K562 (cell line): ENCODE measurements around the gene ERP44. TPM values are rescaled to one million over a fixed set of nuclear protein-coding genes. Genes with fewer than 3 reads are reported as not detected.

Experiments
- ATAC-seq: fragments of 200-7000 bp; cut with Tn5 transposase; 3 replicates; pipeline ENCODE4 v1.9.1; 2020; ENCODE audit warnings: moderate library complexity
- BruUV-seq: library from RNA; stranded (reverse); fragments of 400-500 nt; replicated peaks from 2 replicates; lab custom pipeline; 2021; lab: Mats Ljungman, UMichigan
- CTCF ChIA-PET: fragments of 300-600 bp; formaldehyde crosslinking; extraction: SDS; loops from one replicate; lab custom pipeline; 2021; ENCODE audit warnings: low intra/inter-chr PET ratio; lab: Yijun Ruan, JAX
- POLR2A ChIA-PET: fragments of 300-600, 350-650 bp; sonication (Branson Sonifier 250); formaldehyde crosslinking; extraction: SDS; loops from one replicate; lab custom pipeline; 2021; ENCODE audit warnings: antibody characterized with exemption, inconsistent platforms; lab: Yijun Ruan, JAX
- DNase-seq, 4 experiments: peaks; one replicate each; pipeline versions ENCODE4 v3.0.0 to v3.0.0-alpha.2; 2011 to 2018; ENCODE audit warnings: low spot score in 3 of 4, mixed read lengths in 3 of 4; ENCODE audit errors: extremely low read depth in 1 of 4
- FAIRE-seq: peaks from 2 replicates; lab custom pipeline; 2011; peaks lifted over from hg19 to GRCh38; lab: Jason Lieb, UNC
- H2AFZ ChIP-seq: 2 replicates; pipeline ENCODE4 v1.6.0; 2011; ENCODE audit warnings: low read depth, low read length, control low read depth, inconsistent platforms
- H3K27ac ChIP-seq: fragments of 200-600 bp; 3 replicates; pipeline ENCODE4 v1.8.0; 2011; ENCODE audit warnings: low read depth, mild to moderate bottlenecking, control low read depth, inconsistent platforms, low read length, moderate library complexity, mixed read lengths; ENCODE audit errors: extremely low read depth
- H3K27me3 ChIP-seq, 2 experiments: fragments of 300-600 bp in 1 of 2; 2 replicates in 1 of 2; 3 replicates in 1 of 2; pipeline versions ENCODE4 v1.6.0 to v1.8.0; 2011; ENCODE audit warnings: inconsistent platforms in 2 of 2, low read length in 2 of 2, mild to moderate bottlenecking in 1 of 2, mixed read lengths in 1 of 2, moderate library complexity in 1 of 2; ENCODE audit not compliant: control insufficient read depth in 2 of 2, insufficient read depth in 2 of 2
- H3K36me3 ChIP-seq: fragments of 300-600 bp; 3 replicates; pipeline ENCODE4 v1.8.0; 2011; ENCODE audit warnings: mild to moderate bottlenecking, low read length, inconsistent platforms; ENCODE audit not compliant: control insufficient read depth, insufficient read depth
- H3K4me1 ChIP-seq, 2 experiments: fragments of 200-600 bp in 1 of 2; replicated peaks in 1 of 2; 2 replicates in 1 of 2; 3 replicates in 1 of 2; pipeline versions ENCODE4 v1.5.1 to v1.8.0; 2011; ENCODE audit warnings: inconsistent platforms in 2 of 2, low read length in 2 of 2, mild to moderate bottlenecking in 1 of 2, mixed read lengths in 1 of 2, moderate library complexity in 1 of 2; ENCODE audit not compliant: control insufficient read depth in 2 of 2, insufficient read depth in 2 of 2
- H3K4me2 ChIP-seq: 2 replicates; pipeline ENCODE4 v1.6.1; 2011; ENCODE audit warnings: low read length, control low read depth, inconsistent platforms, mixed read lengths; ENCODE audit not compliant: insufficient read depth
- H3K4me3 ChIP-seq: fragments of 200-600 bp; sonication (generic), shearing (Covaris generic); 2 replicates; pipeline ENCODE4 v1.5.1; 2016; ENCODE audit warnings: control low read depth, inconsistent platforms
- H3K79me2 ChIP-seq: fragments of 200-600 bp; 3 replicates; pipeline ENCODE4 v1.8.0; 2011; ENCODE audit warnings: low read length, inconsistent platforms; ENCODE audit not compliant: control insufficient read depth, insufficient read depth
- H3K9ac ChIP-seq, 2 experiments: 2 replicates each; pipeline versions ENCODE4 v1.6.0 to v1.6.1; 2011; ENCODE audit warnings: low read depth in 2 of 2, low read length in 2 of 2, control low read depth in 1 of 2, inconsistent platforms in 1 of 2, mild to moderate bottlenecking in 1 of 2, mixed read lengths in 1 of 2; ENCODE audit not compliant: insufficient read depth in 1 of 2
- H3K9me1 ChIP-seq: one replicate; pipeline ENCODE4 v1.6.0; 2011; ENCODE audit warnings: inconsistent platforms, mild to moderate bottlenecking, low read length, moderate library complexity; ENCODE audit not compliant: control insufficient read depth, insufficient read depth
- H3K9me3 ChIP-seq: replicated peaks from 2 replicates; pipeline ENCODE4 v1.5.1; 2011; ENCODE audit warnings: low read depth, low read length, inconsistent platforms; ENCODE audit not compliant: control insufficient read depth, insufficient read depth
- H4K20me1 ChIP-seq: replicated peaks from 2 replicates; pipeline ENCODE4 v1.6.1; 2011; ENCODE audit warnings: low read length, inconsistent platforms, mixed read lengths; ENCODE audit not compliant: control insufficient read depth, insufficient read depth
- ATF1 ChIP-seq, 2 experiments: fragments of 450-650 bp in 1 of 2; IDR thresholded peaks; 2 replicates each; pipeline ENCODE4 v1.6.1; 2016; ENCODE audit warnings: missing compliant biosample characterization in 1 of 2, missing genetic modification characterization in 1 of 2
- CBFA2T2 ChIP-seq: fragments of 450-650 bp; conservative IDR thresholded peaks from 2 replicates; pipeline ENCODE4 v1.6.1; 2017; ENCODE audit warnings: mild to moderate bottlenecking
- CREM ChIP-seq: IDR thresholded peaks from 2 replicates; pipeline ENCODE4 v1.6.1; 2014; ENCODE audit warnings: antibody characterized with exemption, low read depth
- EP300 ChIP-seq: IDR thresholded peaks from 2 replicates; pipeline ENCODE4 v1.6.1; 2012; ENCODE audit warnings: low read length, improper control_type of control experiment
- FOXA3 ChIP-seq, 2 experiments: fragments of 450-650 bp in 1 of 2; sonication (generic) in 1 of 2; formaldehyde crosslinking; IDR thresholded peaks in 1 of 2; conservative IDR thresholded peaks in 1 of 2; 2 replicates each; pipeline versions ENCODE4 v1.4.0 to v1.8.0; 2020 to 2022; ENCODE audit warnings: mild to moderate bottlenecking in 2 of 2, missing genetic modification reagents in 1 of 2
- GATA2 ChIP-seq: sonication (generic); formaldehyde crosslinking; IDR thresholded peaks from 2 replicates; pipeline ENCODE4 v1.4.0; 2020; ENCODE audit warnings: mild to moderate bottlenecking, missing genetic modification reagents
- HDAC1 ChIP-seq, 2 experiments: fragments of 450-650 bp; IDR thresholded peaks; 2 replicates each; pipeline ENCODE4 v1.6.1; 2016 to 2017; ENCODE audit warnings: inconsistent platforms in 1 of 2, mild to moderate bottlenecking in 1 of 2, moderate library complexity in 1 of 2
- KDM1A ChIP-seq, 2 experiments: fragments of 450-650 bp; IDR thresholded peaks; 2 replicates each; pipeline ENCODE4 v1.6.1; 2016; ENCODE audit warnings: mild to moderate bottlenecking in 2 of 2
- KLF16 ChIP-seq: IDR thresholded peaks from 2 replicates; pipeline ENCODE4 v1.6.1; 2016; ENCODE audit warnings: antibody characterized with exemption
- LCOR ChIP-seq: sonication (generic); formaldehyde crosslinking; IDR thresholded peaks from 2 replicates; pipeline ENCODE4 v1.8.0; 2022; ENCODE audit warnings: mild to moderate bottlenecking, missing genetic modification reagents
- LEF1 ChIP-seq: fragments of 450-650 bp; IDR thresholded peaks from 2 replicates; pipeline ENCODE4 v1.6.1; 2016; ENCODE audit warnings: mild to moderate bottlenecking
- MYBL2 ChIP-seq, 2 experiments: fragments of 450-650 bp in 1 of 2; sonication (generic) in 1 of 2; formaldehyde crosslinking in 1 of 2; IDR thresholded peaks; 2 replicates each; pipeline versions ENCODE4 v1.6.1 to v1.8.1; 2017 to 2022; ENCODE audit warnings: borderline replicate concordance in 1 of 2, inconsistent platforms in 1 of 2, low read depth in 1 of 2, mild to moderate bottlenecking in 1 of 2, missing genetic modification reagents in 1 of 2, moderate library complexity in 1 of 2
- NCOR1 ChIP-seq: fragments of 450-650 bp; IDR thresholded peaks from 2 replicates; pipeline ENCODE4 v1.6.1; 2016; ENCODE audit warnings: mild to moderate bottlenecking, moderate library complexity
- RCOR1 ChIP-seq, 2 experiments: IDR thresholded peaks; 2 replicates each; pipeline ENCODE4 v1.6.1; 2012; ENCODE audit warnings: low read depth in 2 of 2, low read length in 2 of 2, borderline replicate concordance in 1 of 2, improper control_type of control experiment in 1 of 2
- SMARCE1 ChIP-seq: fragments of 450-650 bp; IDR thresholded peaks from 2 replicates; pipeline ENCODE4 v1.7.1; 2016; ENCODE audit warnings: mild to moderate bottlenecking
- STAT5A ChIP-seq: IDR thresholded peaks from 2 replicates; pipeline ENCODE4 v1.6.1; 2012; ENCODE audit warnings: low read length, inconsistent platforms, borderline replicate concordance
- TBL1XR1 ChIP-seq, 2 experiments: IDR thresholded peaks; 2 replicates each; pipeline ENCODE4 v1.6.1; 2012; ENCODE audit warnings: improper control_type of control experiment in 2 of 2, low read length in 2 of 2, mild to moderate bottlenecking in 1 of 2
- ZNF766 ChIP-seq: fragments of 200-800 bp; sonication (Bioruptor generic); conservative IDR thresholded peaks from 2 replicates; pipeline ENCODE4 v1.6.1; 2016; ENCODE audit warnings: missing genetic modification characterization, missing compliant biosample characterization
- WGBS: fragments of 100-300 bp; shearing (Covaris generic); methylation state at CpG from one replicate; pipeline ENCODE4 v1.1.6; 2016; ENCODE audit warnings: low coverage, mixed read lengths; ENCODE audit not compliant: insufficient coverage; ENCODE audit errors: missing lambda C conversion rate; 5-methylcytosine and 5-hydroxymethylcytosine counted together
- in situ Hi-C: fragments of 300-500 bp; cut with MboI; formaldehyde crosslinking; loops from 4 replicates; pipeline ENCODE4 v1.15.0; 2018; ENCODE audit warnings: inconsistent platforms, mixed read lengths
- intact Hi-C: fragments of 100-400 bp; cut with micrococcal nuclease; formaldehyde crosslinking; loops from 2 replicates; pipeline ENCODE4 v1.14.2; 2022
- polyA plus RNA-seq, 8 experiments: library from polyadenylated mRNA; depleted of rRNA in 4 of 8; stranded (reverse) in 5 of 8; unstranded in 3 of 8; fragments of >200 nt; fragmentation: Nextera tagmentation in 2 of 8; fragmentation: Illumina TruSeq in 1 of 8; extraction: Ambion mirVana in 2 of 8; extraction: Trizol in 1 of 8; gene quantifications; 2 replicates each; pipeline versions ENCODE4 v1.2.1 to v1.2.3, GENCODE V29; 2011 to 2014; ENCODE audit warnings: inconsistent platforms in 1 of 8, missing spikeins in 1 of 8
- total RNA-seq, 7 experiments: library from RNA; depleted of rRNA in 6 of 7; stranded (reverse); fragments of >200 nt in 6 of 7; fragmentation: Illumina TruSeq in 2 of 7; extraction: Trizol in 2 of 7; gene quantifications; 2 replicates each; pipeline versions ENCODE4 v1.2.1 to v1.2.3, GENCODE V29; 2011 to 2021; ENCODE audit warnings: low replicate concordance in 1 of 7
- TF ChIP-seq, protein P1 (sequence below): fragments of 250-450 bp; sonication (Bioruptor Pico); IDR thresholded peaks from 2 replicates; pipeline ENCODE4 v1.4.0; 2020; ENCODE audit warnings: borderline replicate concordance
- TF ChIP-seq, protein P2 (sequence below): fragments of 450-650 bp; IDR thresholded peaks from 2 replicates; pipeline ENCODE4 v1.7.1; 2018; ENCODE audit warnings: mild to moderate bottlenecking, low read depth; ENCODE audit not compliant: partially characterized antibody

The ERP44 gene
- total and polyA plus RNA-seq, 9 of the 15 experiments (the other 6 are each of a cell fraction or from before 2014, with no cell fraction given) = 9.2 to 23.4 (median 13.6) TPM

DNA sequence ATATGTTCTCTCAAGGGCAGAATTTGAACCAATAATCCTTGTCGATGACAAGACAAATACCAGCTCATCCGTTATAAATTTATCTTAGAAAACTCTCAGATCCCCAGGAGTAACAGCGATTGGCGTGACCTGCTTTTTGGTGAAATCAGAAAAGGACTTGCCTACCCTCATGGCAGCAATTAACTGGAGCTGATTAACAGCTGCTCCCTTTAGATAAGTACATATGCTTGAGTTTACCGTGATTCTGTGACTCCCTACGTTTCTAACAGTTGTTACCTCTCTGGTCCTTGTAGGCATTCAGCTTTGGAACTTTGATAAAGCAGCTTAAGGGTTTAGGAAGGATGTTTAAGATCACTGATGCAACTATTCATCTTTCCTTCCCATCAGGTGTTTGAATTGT, 2.8 kb upstream of the ERP44 start:
- 9% methylated on average over 6 of the region's 6 CpGs for WGBS
- peaks cover 27% of the 10 kb centered on the region; the same call in 2 of the 3 replicates for H3K36me3 ChIP-seq
- ATAC-seq = no peak
- H4K20me1 ChIP-seq = peaks cover 9% of the 10 kb centered on the region; the same call in 1 of the 2 replicates
- no peaks in the 10 kb centered on the region for H3K27me3 ChIP-seq
- no peak overlapping the region for H3K9ac ChIP-seq
- peak; percentile 24 to 67 (median 34) for DNase-seq
- CTCF ChIA-PET = no interaction called here
- peaks cover 0 to 10% of the 10 kb centered on the region in 2 experiments; a peak in 2 of 5 replicates for H3K4me1 ChIP-seq
- H3K4me2 ChIP-seq = no peak overlapping the region
- H3K79me2 ChIP-seq = peaks cover 36% of the 10 kb centered on the region
- no peaks in the 10 kb centered on the region for H3K9me3 ChIP-seq
- peak; percentile 65 for FAIRE-seq
- H3K4me3 ChIP-seq = no peak overlapping the region
- POLR2A ChIA-PET = no interaction called here
- no TSS peak for BruUV-seq
- H3K9me1 ChIP-seq = no peaks in the 10 kb centered on the region
- in situ Hi-C loops = no loop called here
- no peak overlapping the region for H3K27ac ChIP-seq
- intact Hi-C loops = no loop called here
- H2AFZ ChIP-seq = no peak overlapping the region
- TF ChIP-seq ATF1 (CRISPR knock-in tag; IDR thresholded peaks at IDR 0.05) = no peak
- TF ChIP-seq ATF1 (tag; IDR thresholded peaks at IDR 0.05) = no peak
- 0 out of 4 replicates have a peak, but pooled peaks of 1 of the 2 experiments have one; percentile 3 for TF ChIP-seq FOXA3 (CRISPR knock-in tag; conservative IDR thresholded peaks at IDR 0.05 in 1 of 2, IDR thresholded peaks at IDR 0.05 in 1 of 2)
- TF ChIP-seq KLF16 = peak; percentile 39; the same call in 1 of the 2 replicates
- peak; percentile 87 to 99 for TF ChIP-seq RCOR1 (IDR thresholded peaks at IDR 0.05; ENCODE audit: borderline replicate concordance in 1 of 2, low read depth in 2 of 2, low read length in 2 of 2)
- 0 out of 2 replicates have a peak, but pooled peaks have one; percentile 26 for TF ChIP-seq LCOR (CRISPR knock-in tag)
- TF ChIP-seq HDAC1 (IDR thresholded peaks at IDR 0.05) = peak in 1 of 2 experiments; percentile 86; a peak in 2 of 4 replicates
- peak; percentile 62 for TF ChIP-seq EP300
- TF ChIP-seq ZNF766 = peak; percentile 62; the same call in 1 of the 2 replicates
- peak; percentile 83 for TF ChIP-seq CBFA2T2
- TF ChIP-seq KDM1A (IDR thresholded peaks at IDR 0.05) = peak; percentile 98
- 0 out of 2 replicates have a peak, but pooled peaks have one; percentile 49 for TF ChIP-seq GATA2
- 0 out of 4 replicates have a peak, but pooled peaks of 1 of the 2 experiments have one; percentile 30 for TF ChIP-seq TBL1XR1 (IDR thresholded peaks at IDR 0.05; ENCODE audit: low read length in 2 of 2)
- TF ChIP-seq, protein P1, sequence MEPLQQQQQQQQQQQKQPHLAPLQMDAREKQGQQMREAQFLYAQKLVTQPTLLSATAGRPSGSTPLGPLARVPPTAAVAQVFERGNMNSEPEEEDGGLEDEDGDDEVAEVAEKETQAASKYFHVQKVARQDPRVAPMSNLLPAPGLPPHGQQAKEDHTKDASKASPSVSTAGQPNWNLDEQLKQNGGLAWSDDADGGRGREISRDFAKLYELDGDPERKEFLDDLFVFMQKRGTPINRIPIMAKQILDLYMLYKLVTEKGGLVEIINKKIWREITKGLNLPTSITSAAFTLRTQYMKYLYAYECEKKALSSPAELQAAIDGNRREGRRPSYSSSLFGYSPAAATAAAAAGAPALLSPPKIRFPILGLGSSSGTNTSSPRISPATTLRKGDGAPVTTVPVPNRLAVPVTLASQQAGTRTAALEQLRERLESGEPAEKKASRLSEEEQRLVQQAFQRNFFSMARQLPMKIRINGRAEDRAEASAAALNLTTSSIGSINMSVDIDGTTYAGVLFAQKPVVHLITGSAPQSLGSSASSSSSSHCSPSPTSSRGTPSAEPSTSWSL (CRISPR knock-in tag) = no peak
- 0 out of 2 replicates have a peak, but pooled peaks have one; percentile 11 for TF ChIP-seq CREM
- peak; percentile 48; the same call in 1 of the 2 replicates for TF ChIP-seq SMARCE1
- TF ChIP-seq, protein P2, sequence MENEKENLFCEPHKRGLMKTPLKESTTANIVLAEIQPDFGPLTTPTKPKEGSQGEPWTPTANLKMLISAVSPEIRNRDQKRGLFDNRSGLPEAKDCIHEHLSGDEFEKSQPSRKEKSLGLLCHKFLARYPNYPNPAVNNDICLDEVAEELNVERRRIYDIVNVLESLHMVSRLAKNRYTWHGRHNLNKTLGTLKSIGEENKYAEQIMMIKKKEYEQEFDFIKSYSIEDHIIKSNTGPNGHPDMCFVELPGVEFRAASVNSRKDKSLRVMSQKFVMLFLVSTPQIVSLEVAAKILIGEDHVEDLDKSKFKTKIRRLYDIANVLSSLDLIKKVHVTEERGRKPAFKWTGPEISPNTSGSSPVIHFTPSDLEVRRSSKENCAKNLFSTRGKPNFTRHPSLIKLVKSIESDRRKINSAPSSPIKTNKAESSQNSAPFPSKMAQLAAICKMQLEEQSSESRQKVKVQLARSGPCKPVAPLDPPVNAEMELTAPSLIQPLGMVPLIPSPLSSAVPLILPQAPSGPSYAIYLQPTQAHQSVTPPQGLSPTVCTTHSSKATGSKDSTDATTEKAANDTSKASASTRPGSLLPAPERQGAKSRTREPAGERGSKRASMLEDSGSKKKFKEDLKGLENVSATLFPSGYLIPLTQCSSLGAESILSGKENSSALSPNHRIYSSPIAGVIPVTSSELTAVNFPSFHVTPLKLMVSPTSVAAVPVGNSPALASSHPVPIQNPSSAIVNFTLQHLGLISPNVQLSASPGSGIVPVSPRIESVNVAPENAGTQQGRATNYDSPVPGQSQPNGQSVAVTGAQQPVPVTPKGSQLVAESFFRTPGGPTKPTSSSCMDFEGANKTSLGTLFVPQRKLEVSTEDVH = no peak
- TF ChIP-seq STAT5A = peak; percentile 56; the same call in 1 of the 2 replicates
- TF ChIP-seq NCOR1 = peak; percentile 71
- TF ChIP-seq MYBL2 (IDR thresholded peaks at IDR 0.05; ENCODE audit: low read depth) = no peak
- TF ChIP-seq MYBL2 (CRISPR knock-in tag; IDR thresholded peaks at IDR 0.05; ENCODE audit: borderline replicate concordance) = no peak
- no peak for TF ChIP-seq LEF1
